Prostate gland (tissue), 2 donors: ENCODE results near the gene ZSWIM6.

Experiments
- CTCF ChIP-seq, 4 experiments: fragments of 200-600 bp in 2 of 4; fragments of 450-650 bp in 2 of 4; sonication (generic) in 2 of 4; IDR thresholded peaks; 1 replicate in 3 of 4; 2 replicates in 1 of 4; pipeline ENCODE4 v1.5.1; 2016 to 2019; ENCODE audit warnings: antibody characterized with exemption in 4 of 4, mild to moderate bottlenecking in 2 of 4, moderate library complexity in 2 of 4
- POLR2A ChIP-seq: fragments of 450-650 bp; IDR thresholded peaks from one replicate; pipeline ENCODE4 v1.6.1; 2016; ENCODE audit warnings: antibody characterized with exemption, mild to moderate bottlenecking
- POLR2AphosphoS5 ChIP-seq: sonication (generic); formaldehyde crosslinking; IDR thresholded peaks from one replicate; pipeline ENCODE4 v1.6.1; 2017; ENCODE audit warnings: antibody characterized with exemption

GRCh38 chr5:61588216-61588615, 256.2 kb downstream of the ZSWIM6 start:
- TF ChIP-seq CTCF (IDR thresholded peaks at IDR 0.05), result no peak
- TF ChIP-seq POLR2A, result no peak
- TF ChIP-seq POLR2AphosphoS5, result no peak
